Measurements from ENCODE around the gene TMEM26.

The TMEM26 gene

GRCh38 chr10:61458031-61458430, 4.8 kb upstream of the TMEM26 start:
- no peak for DNase-seq

- DNase-seq: no peak
These were observed 3.1 kb upstream of the TMEM26 start for GRCh38 chr10:61456095-61456789.

- DNase-seq: no peak
These were observed 2.5 kb upstream of the TMEM26 start for GRCh38 chr10:61455656-61456055.

GRCh38 chr10:61454541-61454940, 1.4 kb upstream of the TMEM26 start:
- DNase-seq: no peak

GRCh38 chr10:61452151-61452651, 980 bp downstream of the TMEM26 start:
- no peak for DNase-seq

- no peak for DNase-seq
These were observed 1.8 kb downstream of the TMEM26 start for GRCh38 chr10:61451357-61451756.

- no peak for DNase-seq
These were observed 4.2 kb downstream of the TMEM26 start for GRCh38 chr10:61448841-61449600.

- no peak for DNase-seq
These were observed 5.1 kb downstream of the TMEM26 start for GRCh38 chr10:61448091-61448490.

- no peak for DNase-seq
These were observed 14.0 kb downstream of the TMEM26 start for GRCh38 chr10:61439058-61439609.

- no peak for DNase-seq
These were observed 14.8 kb downstream of the TMEM26 start for GRCh38 chr10:61438141-61438988.

- no peak for DNase-seq
These were observed 30.0 kb downstream of the TMEM26 start for GRCh38 chr10:61423178-61423577.

GRCh38 chr10:61417661-61418060, 35.5 kb downstream of the TMEM26 start:
- DNase-seq: no peak

- DNase-seq: no peak
These were observed 37.4 kb downstream of the TMEM26 start for GRCh38 chr10:61415824-61416223.

GRCh38 chr10:61411706-61412105, 41.5 kb downstream of the TMEM26 start:
- DNase-seq: no peak

GRCh38 chr10:61410353-61411070, 42.7 kb downstream of the TMEM26 start:
- no peak for DNase-seq

GRCh38 chr10:61409157-61409556, 44.0 kb downstream of the TMEM26 start:
- no peak for DNase-seq

- no peak for DNase-seq
These were observed 45.1 kb downstream of the TMEM26 start for GRCh38 chr10:61408105-61408504.

- DNase-seq: no peak
These were observed 46.4 kb downstream of the TMEM26 start for GRCh38 chr10:61406736-61407135.

- DNase-seq: no peak
These were observed 46.9 kb downstream of the TMEM26 start for GRCh38 chr10:61406242-61406641.

- DNase-seq: no peak
These were observed 48.4 kb downstream of the TMEM26 start for GRCh38 chr10:61404751-61405150.

- DNase-seq: no peak
These were observed 52.7 kb downstream of the TMEM26 start for GRCh38 chr10:61400524-61400923.

GRCh38 chr10:61399406-61399805, 53.8 kb downstream of the TMEM26 start:
- DNase-seq: no peak
